Uterus (tissue), 4 donors: Measurements from ENCODE around the gene C8G. TPM values are rescaled to one million over a fixed set of nuclear protein-coding genes. Genes with fewer than 3 reads are reported as not detected.

Source experiments
- DNase-seq, 2 donors: peaks; one replicate each; pipeline ENCODE4 v3.0.0-alpha.2; 2019 to 2020
- H3K27ac ChIP-seq, 2 donors: fragments of 200-600 bp; sonication (generic); 1 replicate in 1 of 2; 2 replicates in 1 of 2; pipeline ENCODE4 v1.5.1; 2016 to 2018
- H3K27me3 ChIP-seq, 2 donors: fragments of 200-600 bp; sonication (generic); one replicate each; pipeline ENCODE4 v1.5.1; 2018 to 2019; ENCODE audit warnings: control low read depth in 1 of 2
- H3K36me3 ChIP-seq, 2 donors: fragments of 200-600 bp; sonication (generic); one replicate each; pipeline ENCODE4 v1.5.1; 2019; ENCODE audit warnings: control low read depth in 1 of 2
- H3K4me1 ChIP-seq, 2 donors: fragments of 200-600 bp; sonication (generic); one replicate each; pipeline ENCODE4 v1.5.1; 2018 to 2019; ENCODE audit warnings: control low read depth in 1 of 2
- H3K4me3 ChIP-seq, 2 donors: fragments of 200-600 bp; sonication (generic); 1 replicate in 1 of 2; 2 replicates in 1 of 2; pipeline ENCODE4 v1.5.1; 2018 to 2019; ENCODE audit warnings: mild to moderate bottlenecking in 1 of 2
- H3K9me3 ChIP-seq, 2 donors: fragments of 200-600 bp; sonication (generic); one replicate each; pipeline ENCODE4 v1.5.1; 2019; ENCODE audit warnings: control low read depth in 1 of 2
- CTCF ChIP-seq, 4 experiments: fragments of 200-600 bp in 2 of 4; fragments of 450-650 bp in 2 of 4; sonication (generic) in 2 of 4; IDR thresholded peaks; one replicate each; pipeline ENCODE4 v1.5.1; 2016 to 2019; ENCODE audit warnings: antibody characterized with exemption in 4 of 4, mild to moderate bottlenecking in 2 of 4, moderate library complexity in 1 of 4
- POLR2A ChIP-seq, 2 donors: fragments of 450-650 bp; IDR thresholded peaks; one replicate each; pipeline ENCODE4 v1.6.1; 2016; ENCODE audit warnings: antibody characterized with exemption in 2 of 2, mild to moderate bottlenecking in 1 of 2, moderate library complexity in 1 of 2
- intact Hi-C: fragments of 100-400 bp; cut with DNase I; formaldehyde crosslinking; loops from one replicate; pipeline ENCODE4 v1.15.1; 2023; ENCODE audit warnings: low total_unique reads
- total RNA-seq, 4 donors: library from RNA; depleted of rRNA in 3 of 4; stranded (reverse); fragments of >200 nt in 3 of 4; gene quantifications; one replicate each; pipeline versions ENCODE4 v1.1.0 to v1.2.4, GENCODE V29; 2014 to 2023
- donor health status: DM: yes; HTN: yes; CAD: no.

Gene C8G
- total RNA-seq, 4 donors from 2014 or later, result not detected

GRCh38 chr9:136992819-136993369 lies 47.9 kb downstream of the C8G start:
- peak overlapping the region; percentile 36 to 59 for H3K27ac ChIP-seq
- DNase-seq, result no peak
- intact Hi-C loops, result no loop called here
- peak overlapping the region; percentile 46 to 88 for H3K4me3 ChIP-seq
- peaks cover 0 to 19% of the 10 kb centered on the region in 2 donors for H3K4me1 ChIP-seq
- H3K9me3 ChIP-seq, result no peaks in the 10 kb centered on the region
- TF ChIP-seq POLR2A (IDR thresholded peaks at IDR 0.05) (no peak), CTCF (IDR thresholded peaks at IDR 0.05) (no peak)
- no peaks in the 10 kb centered on the region for H3K27me3 ChIP-seq
- no peaks in the 10 kb centered on the region for H3K36me3 ChIP-seq

- Histone ChIP-seq H3K36me3 (no peaks in the 10 kb centered on the region), H3K27ac (no peak overlapping the region), H3K4me3 (no peak overlapping the region), H3K27me3 (no peaks in the 10 kb centered on the region), H3K9me3 (no peaks in the 10 kb centered on the region), H3K4me1 (peaks cover 0 to 19% of the 10 kb centered on the region in 2 donors)
- DNase-seq, result no peak
- TF ChIP-seq POLR2A (IDR thresholded peaks at IDR 0.05) (no peak), CTCF (IDR thresholded peaks at IDR 0.05) (no peak)
- intact Hi-C loops, result no loop called here
Observed at GRCh38 chr9:136994180-136994887, 49.3 kb downstream of the C8G start.

GRCh38 chr9:136994888-136995230 lies 49.8 kb downstream of the C8G start:
- Histone ChIP-seq H3K36me3 (no peaks in the 10 kb centered on the region), H3K4me3 (no peak overlapping the region), H3K27ac (no peak overlapping the region), H3K27me3 (no peaks in the 10 kb centered on the region), H3K9me3 (no peaks in the 10 kb centered on the region), H3K4me1 (peaks cover 0 to 19% of the 10 kb centered on the region in 2 donors)
- intact Hi-C loops, result no loop called here
- TF ChIP-seq CTCF (IDR thresholded peaks at IDR 0.05) (no peak), POLR2A (IDR thresholded peaks at IDR 0.05) (no peak)
- no peak for DNase-seq

GRCh38 chr9:136995362-136995761 lies 50.3 kb downstream of the C8G start:
- H3K36me3 ChIP-seq, result no peaks in the 10 kb centered on the region
- no peaks in the 10 kb centered on the region for H3K9me3 ChIP-seq
- no peak overlapping the region for H3K4me3 ChIP-seq
- TF ChIP-seq CTCF (IDR thresholded peaks at IDR 0.05), result no peak
- no peaks in the 10 kb centered on the region for H3K27me3 ChIP-seq
- intact Hi-C loops, result no loop called here
- H3K27ac ChIP-seq, result no peak overlapping the region
- no peak for DNase-seq
- H3K4me1 ChIP-seq, result peaks cover 0 to 19% of the 10 kb centered on the region in 2 donors

- no peaks in the 10 kb centered on the region for H3K27me3 ChIP-seq
- intact Hi-C loops, result no loop called here
- no peaks in the 10 kb centered on the region for H3K9me3 ChIP-seq
- H3K36me3 ChIP-seq, result no peaks in the 10 kb centered on the region
- peaks cover 0 to 19% of the 10 kb centered on the region in 2 donors for H3K4me1 ChIP-seq
- H3K4me3 ChIP-seq, result no peak overlapping the region
- no peak for TF ChIP-seq POLR2A (IDR thresholded peaks at IDR 0.05)
- TF ChIP-seq CTCF (IDR thresholded peaks at IDR 0.05), result no peak
- H3K27ac ChIP-seq, result no peak overlapping the region
- DNase-seq, result no peak
Observed at GRCh38 chr9:136995772-136996311, 50.8 kb downstream of the C8G start.
